Breast epithelium (tissue), 4 donors: ENCODE measurements around the gene SH3TC1. TPM values are rescaled to one million over a fixed set of nuclear protein-coding genes. Genes with fewer than 3 reads are reported as not detected.

Source experiments
- DNase-seq, 2 donors: peaks; one replicate each; pipeline ENCODE4 v3.0.0-alpha.2; 2019; ENCODE audit warnings: low spot score in 2 of 2
- H3K27ac ChIP-seq, 2 donors: fragments of 200-600 bp; sonication (generic) in 1 of 2; one replicate each; pipeline ENCODE4 v1.5.1; 2016 to 2019; ENCODE audit warnings: mild to moderate bottlenecking in 1 of 2
- H3K27me3 ChIP-seq, 2 donors: fragments of 200-600 bp; sonication (generic) in 1 of 2; one replicate each; pipeline versions ENCODE4 v1.5.1 to v1.6.0; 2017 to 2019; ENCODE audit warnings: control low read depth in 1 of 2, mild to moderate bottlenecking in 1 of 2
- H3K36me3 ChIP-seq: fragments of 200-600 bp; one replicate; pipeline ENCODE4 v1.5.1; 2019
- H3K4me1 ChIP-seq, 2 donors: fragments of 200-600 bp; sonication (generic); one replicate each; pipeline ENCODE4 v1.5.1; 2016 to 2019; ENCODE audit warnings: control low read depth in 1 of 2
- H3K4me3 ChIP-seq, 3 donors: fragments of 200-600 bp; sonication (generic); 1 replicate in 2 of 3; 2 replicates in 1 of 3; pipeline ENCODE4 v1.5.1; 2016 to 2019; ENCODE audit warnings: mild to moderate bottlenecking in 3 of 3, moderate library complexity in 2 of 3
- H3K9me3 ChIP-seq, 2 donors: fragments of 200-600 bp; sonication (generic) in 1 of 2; one replicate each; pipeline ENCODE4 v1.5.1; 2016 to 2019; ENCODE audit warnings: control low read depth in 1 of 2
- CTCF ChIP-seq, 3 donors: fragments of 450-650 bp; IDR thresholded peaks; one replicate each; pipeline ENCODE4 v1.5.1; 2016 to 2017; ENCODE audit warnings: antibody characterized with exemption in 3 of 3, mild to moderate bottlenecking in 3 of 3, moderate library complexity in 3 of 3
- POLR2A ChIP-seq: fragments of 450-650 bp; IDR thresholded peaks from one replicate; pipeline ENCODE4 v1.6.1; 2016; ENCODE audit warnings: antibody characterized with exemption, mild to moderate bottlenecking, moderate library complexity
- POLR2AphosphoS5 ChIP-seq, 3 donors: sonication (generic); formaldehyde crosslinking; IDR thresholded peaks; one replicate each; pipeline ENCODE4 v1.6.1; 2017; ENCODE audit warnings: antibody characterized with exemption in 3 of 3
- intact Hi-C: fragments of 100-400 bp; cut with DNase I; formaldehyde crosslinking; loops from one replicate; pipeline ENCODE4 v1.15.1; 2023; ENCODE audit warnings: low total_unique reads
- total RNA-seq, 3 donors: library from RNA; depleted of rRNA; stranded (reverse); fragments of >200 nt; gene quantifications; one replicate each; pipeline ENCODE4 v1.1.0, GENCODE V29; 2016

SH3TC1 gene
- total RNA-seq, 3 donors from 2014 or later: 16.4 to 28.8 (median 17.3) TPM

- peaks cover 0 to 12% of the 10 kb centered on the region in 2 donors for H3K27me3 ChIP-seq
- no peaks in the 10 kb centered on the region for H3K4me1 ChIP-seq
- H3K36me3 ChIP-seq: no peaks in the 10 kb centered on the region
- no peaks in the 10 kb centered on the region for H3K9me3 ChIP-seq
- H3K27ac ChIP-seq: peak overlapping the region in 1 of 2 donors; percentile 85
- no peak for TF ChIP-seq POLR2AphosphoS5 (IDR thresholded peaks at IDR 0.05)
- no peak for TF ChIP-seq CTCF (IDR thresholded peaks at IDR 0.05)
- TF ChIP-seq POLR2A: no peak
- H3K4me3 ChIP-seq: peak overlapping the region; percentile 52 to 70 (median 62)
- intact Hi-C loops: no loop called here
- DNase-seq: no peak
These were observed 71.3 kb downstream of the SH3TC1 start for GRCh38 chr4:8270418-8270771.

DNA sequence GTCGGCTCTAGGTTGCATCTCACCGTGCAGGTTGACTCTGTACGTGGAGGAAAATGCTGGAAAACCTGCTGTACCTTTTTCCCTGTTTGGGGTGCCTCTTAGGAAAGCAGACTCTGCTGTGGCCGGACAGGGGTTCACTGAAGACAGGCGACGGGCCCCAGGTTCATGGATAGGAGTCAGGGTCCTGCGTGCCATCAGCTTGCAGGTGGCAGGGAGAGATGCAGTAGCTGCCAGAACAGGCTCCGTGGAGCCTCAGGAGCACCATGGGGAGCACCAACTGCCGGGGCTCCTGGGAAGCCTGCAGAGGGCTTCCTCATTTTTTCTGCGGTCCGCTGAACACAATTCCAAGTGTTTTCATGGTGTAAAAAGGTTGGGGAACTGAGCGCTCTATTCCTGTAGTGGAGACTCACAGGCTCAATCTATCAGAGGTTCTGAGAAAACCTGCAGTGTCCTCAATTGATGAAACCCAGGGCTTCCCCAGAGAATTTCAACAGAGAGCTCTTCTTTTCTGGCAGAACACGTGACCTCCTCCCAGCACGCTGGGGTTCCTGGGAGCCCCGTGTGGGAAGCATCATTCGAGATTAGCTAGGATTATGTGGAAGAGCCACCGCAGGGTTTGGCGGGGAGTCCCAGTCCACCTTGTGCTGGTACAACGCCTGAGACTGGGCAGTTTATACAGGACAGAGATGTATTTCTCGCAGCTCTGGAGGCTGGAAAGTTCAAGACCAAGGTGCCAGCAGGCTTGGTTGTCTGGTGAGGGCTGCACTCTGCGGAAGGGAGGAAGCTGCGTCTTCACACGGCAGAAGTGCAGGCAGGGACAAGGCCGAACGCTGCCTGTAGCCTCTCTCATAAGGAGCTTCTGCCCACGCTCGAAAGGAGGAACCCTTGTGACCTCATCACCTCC, 72.1 kb downstream of the SH3TC1 start:
- DNase-seq: no peak

GRCh38 chr4:8271821-8272220, 72.7 kb downstream of the SH3TC1 start:
- H3K9me3 ChIP-seq: no peaks in the 10 kb centered on the region
- DNase-seq: no peak
- TF ChIP-seq POLR2AphosphoS5 (IDR thresholded peaks at IDR 0.05) (no peak), CTCF (IDR thresholded peaks at IDR 0.05) (no peak), POLR2A (no peak)
- peak overlapping the region; percentile 52 to 70 (median 62) for H3K4me3 ChIP-seq
- H3K27ac ChIP-seq: peak overlapping the region in 1 of 2 donors; percentile 71
- intact Hi-C loops: no loop called here
- H3K4me1 ChIP-seq: no peaks in the 10 kb centered on the region
- H3K27me3 ChIP-seq: peaks cover 0 to 12% of the 10 kb centered on the region in 2 donors
- H3K36me3 ChIP-seq: no peaks in the 10 kb centered on the region

More for the DNA sequence above, 72.1 kb downstream of the SH3TC1 start:
- Histone ChIP-seq H3K4me3 (peak overlapping the region; percentile 52 to 70 (median 62)), H3K9me3 (no peaks in the 10 kb centered on the region), H3K27me3 (peaks cover 0 to 12% of the 10 kb centered on the region in 2 donors), H3K27ac (peak overlapping the region in 1 of 2 donors; percentile 85), H3K4me1 (no peaks in the 10 kb centered on the region), H3K36me3 (no peaks in the 10 kb centered on the region)
- TF ChIP-seq POLR2AphosphoS5 (IDR thresholded peaks at IDR 0.05) (no peak), POLR2A (no peak)
- intact Hi-C loops: no loop called here

DNA sequence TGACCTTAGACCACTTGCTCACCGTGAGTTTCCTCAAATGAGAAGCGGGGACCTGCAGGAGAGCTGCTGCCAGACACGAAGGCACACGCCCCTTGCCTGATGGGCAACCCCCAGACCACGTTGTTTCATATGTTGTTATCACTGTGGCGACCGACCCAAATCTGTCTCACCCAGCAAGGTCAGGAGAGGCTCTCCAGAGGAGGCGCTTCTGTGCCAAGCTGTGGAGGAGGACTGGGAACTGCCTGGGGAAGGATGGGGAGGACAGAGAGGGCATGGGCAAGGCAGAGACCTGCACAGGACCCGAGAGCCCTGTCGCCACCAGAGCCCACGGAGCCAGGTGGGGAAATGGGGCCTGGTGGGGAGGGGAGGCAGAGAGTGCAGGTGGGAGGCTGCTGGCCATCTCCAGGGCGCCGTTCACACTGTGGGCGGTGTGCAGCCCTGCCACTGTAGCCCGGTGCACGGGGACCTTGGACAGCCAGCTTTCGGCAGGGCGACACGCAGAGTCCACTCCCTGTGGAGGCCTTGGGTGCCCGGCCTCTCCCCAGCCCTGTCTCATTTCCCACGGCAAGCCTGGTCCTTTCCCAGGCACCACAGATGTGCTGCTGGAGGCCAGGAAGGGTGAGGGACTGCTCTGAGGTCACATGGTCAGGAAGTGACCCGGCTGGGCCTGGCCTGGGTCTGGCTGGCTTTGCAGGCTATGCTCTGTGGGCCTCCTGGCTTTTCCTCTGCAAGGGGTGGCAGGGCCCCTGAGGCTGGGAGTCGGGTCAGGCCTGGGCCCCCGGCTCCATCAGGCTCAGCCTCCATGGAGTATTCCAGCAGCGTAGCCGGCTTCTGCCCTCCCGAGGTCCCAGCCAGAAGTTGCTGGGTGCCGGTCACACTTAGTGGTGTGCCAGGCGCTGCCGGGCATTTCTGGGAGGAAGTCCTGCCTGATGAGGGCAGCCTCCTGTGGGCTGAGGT, 73.7 kb downstream of the SH3TC1 start:
- Histone ChIP-seq H3K4me3 (peak overlapping the region in 2 of 3 donors; percentile 35 to 62), H3K4me1 (no peaks in the 10 kb centered on the region), H3K9me3 (no peaks in the 10 kb centered on the region), H3K36me3 (no peaks in the 10 kb centered on the region), H3K27ac (peak overlapping the region in 1 of 2 donors; percentile 71), H3K27me3 (peaks cover 0 to 12% of the 10 kb centered on the region in 2 donors)
- DNase-seq: no peak
- TF ChIP-seq POLR2AphosphoS5 (IDR thresholded peaks at IDR 0.05) (no peak), POLR2A (no peak), CTCF (IDR thresholded peaks at IDR 0.05) (no peak)
- intact Hi-C loops: no loop called here

DNA sequence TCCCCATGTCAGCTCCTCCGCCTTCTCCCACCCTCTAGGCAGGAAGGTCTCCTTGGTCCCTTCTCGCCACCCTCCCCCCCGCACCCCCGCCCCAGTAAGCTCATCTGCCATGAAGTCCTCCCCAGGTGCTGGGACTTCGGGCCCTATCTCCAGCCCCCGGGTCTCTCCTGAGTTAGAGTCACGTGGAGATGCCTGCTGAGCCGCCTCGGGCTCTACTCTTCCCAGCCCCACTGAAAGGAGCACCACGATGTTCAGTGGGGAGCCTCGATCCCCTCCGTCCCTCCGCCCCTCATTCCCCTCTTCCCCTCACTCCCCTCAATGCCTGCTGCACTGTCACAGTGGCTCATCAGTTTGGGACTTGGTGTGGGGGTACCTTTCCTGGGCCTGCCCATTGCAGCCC, 74.4 kb downstream of the SH3TC1 start:
- no peak for DNase-seq
- intact Hi-C loops: no loop called here
- Histone ChIP-seq H3K4me1 (no peaks in the 10 kb centered on the region), H3K9me3 (no peaks in the 10 kb centered on the region), H3K27me3 (peaks cover 0 to 12% of the 10 kb centered on the region in 2 donors), H3K27ac (peak overlapping the region in 1 of 2 donors; percentile 71), H3K4me3 (peak overlapping the region in 1 of 3 donors; percentile 62), H3K36me3 (no peaks in the 10 kb centered on the region)
- TF ChIP-seq POLR2AphosphoS5 (IDR thresholded peaks at IDR 0.05) (no peak), CTCF (IDR thresholded peaks at IDR 0.05) (no peak), POLR2A (no peak)
